Measurements from ENCODE around the gene PRSS22. TPM values are rescaled to one million over a fixed set of nuclear protein-coding genes. Genes with fewer than 3 reads are reported as not detected.
A peak's percentile ranks its signal among the peaks of the same experiment; 100 is the strongest.

Gene PRSS22
- total RNA-seq, 3 donors from 2014 or later = 13.6 to 18.7 TPM; not detected in 1

DNA sequence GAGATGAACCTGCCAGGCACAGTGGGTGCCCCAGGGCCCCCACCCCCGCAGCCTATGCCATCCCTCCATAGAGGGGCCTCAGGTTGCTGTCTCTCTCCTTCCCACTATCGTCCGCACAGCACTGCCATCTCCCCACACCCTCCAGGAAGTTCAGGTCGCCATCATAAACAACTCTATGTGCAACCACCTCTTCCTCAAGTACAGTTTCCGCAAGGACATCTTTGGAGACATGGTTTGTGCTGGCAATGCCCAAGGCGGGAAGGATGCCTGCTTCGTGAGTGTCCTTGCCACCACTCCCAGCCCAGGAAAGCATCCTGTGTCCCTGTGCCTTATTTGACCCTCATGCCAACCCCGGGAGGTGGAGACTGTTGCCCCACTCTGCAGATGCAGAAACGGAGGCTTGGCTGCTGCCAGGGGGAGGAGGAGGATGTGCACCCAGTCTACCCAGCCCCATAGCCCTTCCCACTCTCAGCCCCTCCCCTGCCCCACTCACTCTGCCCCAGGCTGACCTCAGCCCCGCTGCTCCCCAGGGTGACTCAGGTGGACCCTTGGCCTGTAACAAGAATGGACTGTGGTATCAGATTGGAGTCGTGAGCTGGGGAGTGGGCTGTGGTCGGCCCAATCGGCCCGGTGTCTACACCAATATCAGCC, 37.0 kb downstream of the PRSS22 start:
- no peak overlapping the region for H3K4me3 ChIP-seq
- no peak overlapping the region for H3K27ac ChIP-seq
- H3K36me3 ChIP-seq = no peaks in the 10 kb centered on the region
- peak in 1 of 2 donors; percentile 46 for DNase-seq (ENCODE audit: low spot score in 2 of 2)
- intact Hi-C loops (cut with DNase I; ENCODE audit: low total_unique reads) = no loop called here
- H3K27me3 ChIP-seq = no peaks in the 10 kb centered on the region
- H3K4me1 ChIP-seq = no peaks in the 10 kb centered on the region
- TF ChIP-seq POLR2AphosphoS5 (IDR thresholded peaks at IDR 0.05) (no peak), POLR2A (IDR thresholded peaks at IDR 0.05) (no peak)
- TF ChIP-seq, protein P1, sequence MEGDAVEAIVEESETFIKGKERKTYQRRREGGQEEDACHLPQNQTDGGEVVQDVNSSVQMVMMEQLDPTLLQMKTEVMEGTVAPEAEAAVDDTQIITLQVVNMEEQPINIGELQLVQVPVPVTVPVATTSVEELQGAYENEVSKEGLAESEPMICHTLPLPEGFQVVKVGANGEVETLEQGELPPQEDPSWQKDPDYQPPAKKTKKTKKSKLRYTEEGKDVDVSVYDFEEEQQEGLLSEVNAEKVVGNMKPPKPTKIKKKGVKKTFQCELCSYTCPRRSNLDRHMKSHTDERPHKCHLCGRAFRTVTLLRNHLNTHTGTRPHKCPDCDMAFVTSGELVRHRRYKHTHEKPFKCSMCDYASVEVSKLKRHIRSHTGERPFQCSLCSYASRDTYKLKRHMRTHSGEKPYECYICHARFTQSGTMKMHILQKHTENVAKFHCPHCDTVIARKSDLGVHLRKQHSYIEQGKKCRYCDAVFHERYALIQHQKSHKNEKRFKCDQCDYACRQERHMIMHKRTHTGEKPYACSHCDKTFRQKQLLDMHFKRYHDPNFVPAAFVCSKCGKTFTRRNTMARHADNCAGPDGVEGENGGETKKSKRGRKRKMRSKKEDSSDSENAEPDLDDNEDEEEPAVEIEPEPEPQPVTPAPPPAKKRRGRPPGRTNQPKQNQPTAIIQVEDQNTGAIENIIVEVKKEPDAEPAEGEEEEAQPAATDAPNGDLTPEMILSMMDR (IDR thresholded peaks at IDR 0.05) = no peak
- no peaks in the 10 kb centered on the region for H3K9me3 ChIP-seq

GRCh38 chr16:2819939-2820835, 37.8 kb downstream of the PRSS22 start:
- H3K27me3 ChIP-seq = no peaks in the 10 kb centered on the region
- no peaks in the 10 kb centered on the region for H3K9me3 ChIP-seq
- intact Hi-C loops (cut with DNase I; ENCODE audit: low total_unique reads) = no loop called here
- H3K4me1 ChIP-seq = no peaks in the 10 kb centered on the region
- H3K4me3 ChIP-seq = no peak overlapping the region
- peak in 1 of 2 donors; percentile 43 for DNase-seq (ENCODE audit: low spot score in 2 of 2)
- no peaks in the 10 kb centered on the region for H3K36me3 ChIP-seq
- TF ChIP-seq POLR2A (IDR thresholded peaks at IDR 0.05) = no peak
- TF ChIP-seq POLR2AphosphoS5 (IDR thresholded peaks at IDR 0.05) = no peak
- TF ChIP-seq, protein P1 (IDR thresholded peaks at IDR 0.05) = no peak
- H3K27ac ChIP-seq = no peak overlapping the region

DNA sequence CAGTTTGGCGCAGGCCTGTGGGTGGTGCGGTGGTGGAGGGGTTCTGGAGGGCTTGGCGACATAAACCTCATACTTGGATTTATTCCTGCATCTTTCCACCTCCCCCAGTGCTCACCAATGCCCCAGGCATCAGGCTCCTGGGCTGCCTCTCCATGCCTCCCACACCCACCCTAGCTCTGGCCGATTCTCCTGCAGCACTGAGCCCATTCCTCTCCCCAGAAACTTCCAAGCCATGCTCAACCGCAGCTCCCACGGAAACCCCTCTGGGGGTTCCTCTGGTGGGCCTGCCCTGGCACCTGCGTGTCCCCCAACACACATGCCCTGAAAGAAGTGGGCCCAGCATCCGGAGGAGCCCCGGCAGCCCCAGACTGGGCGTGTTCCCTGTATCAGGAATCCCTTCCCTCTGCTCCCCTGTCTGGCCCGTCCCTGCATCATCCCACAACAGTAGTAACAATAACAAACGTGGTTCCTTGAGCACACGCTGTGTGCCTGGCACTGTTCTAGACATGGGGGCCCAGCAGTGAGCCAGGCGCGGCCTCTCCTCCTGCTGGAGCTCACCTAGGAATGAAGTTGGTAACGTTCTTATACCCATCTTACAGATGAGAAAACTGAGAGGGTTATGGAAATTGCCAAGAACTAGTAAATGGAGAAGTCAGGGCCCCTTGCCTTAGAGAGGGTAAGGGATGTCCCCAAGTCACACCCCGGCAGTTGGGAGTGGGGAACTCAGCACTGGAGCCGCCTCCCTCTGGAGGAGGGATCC, 38.6 kb downstream of the PRSS22 start:
- intact Hi-C loops (cut with DNase I; ENCODE audit: low total_unique reads) = no loop called here
- DNase-seq (ENCODE audit: low spot score in 2 of 2) = peak in 1 of 2 donors; percentile 45
- TF ChIP-seq, protein P1 (IDR thresholded peaks at IDR 0.05) = no peak
- TF ChIP-seq POLR2AphosphoS5 (IDR thresholded peaks at IDR 0.05) = no peak
- no peak for TF ChIP-seq POLR2A (IDR thresholded peaks at IDR 0.05)

DNA sequence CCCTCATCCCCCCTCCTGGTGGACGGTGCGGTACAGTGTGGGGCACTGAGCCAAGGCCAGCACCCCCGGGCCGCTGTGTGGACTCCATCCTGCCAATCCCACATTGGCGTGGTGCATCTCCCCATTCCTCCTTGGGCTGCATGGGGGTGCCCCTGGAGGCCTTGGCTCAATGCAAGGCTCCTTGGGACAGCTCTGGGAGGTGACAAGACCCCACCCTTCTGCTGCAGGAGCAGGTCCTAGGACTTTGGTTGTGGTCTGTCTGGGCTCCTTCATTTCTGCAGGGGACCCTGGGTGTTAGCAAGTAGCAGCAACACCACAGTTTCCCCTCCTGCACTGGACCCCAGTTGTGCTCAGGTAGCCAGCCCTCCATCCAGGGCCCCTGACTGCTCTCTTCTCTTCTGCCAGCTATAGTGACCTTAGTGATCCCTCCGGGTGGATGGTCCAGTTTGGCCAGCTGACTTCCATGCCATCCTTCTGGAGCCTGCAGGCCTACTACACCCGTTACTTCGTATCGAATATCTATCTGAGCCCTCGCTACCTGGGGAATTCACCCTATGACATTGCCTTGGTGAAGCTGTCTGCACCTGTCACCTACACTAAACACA, 39.6 kb downstream of the PRSS22 start:
- DNase-seq (ENCODE audit: low spot score in 2 of 2) = peak in 1 of 2 donors; percentile 43
- H3K4me3 ChIP-seq = no peak overlapping the region
- intact Hi-C loops (cut with DNase I; ENCODE audit: low total_unique reads) = no loop called here

More for the DNA sequence above, 38.6 kb downstream of the PRSS22 start:
- H3K27me3 ChIP-seq = no peaks in the 10 kb centered on the region
- no peak overlapping the region for H3K27ac ChIP-seq
- no peaks in the 10 kb centered on the region for H3K4me1 ChIP-seq
- no peaks in the 10 kb centered on the region for H3K9me3 ChIP-seq
- no peak overlapping the region for H3K4me3 ChIP-seq
- no peaks in the 10 kb centered on the region for H3K36me3 ChIP-seq

More for the DNA sequence above, 39.6 kb downstream of the PRSS22 start:
- Histone ChIP-seq H3K36me3 (no peaks in the 10 kb centered on the region), H3K9me3 (no peaks in the 10 kb centered on the region), H3K27me3 (no peaks in the 10 kb centered on the region), H3K4me1 (no peaks in the 10 kb centered on the region), H3K27ac (no peak overlapping the region)
- TF ChIP-seq, protein P1 (IDR thresholded peaks at IDR 0.05) = no peak
- TF ChIP-seq POLR2A (IDR thresholded peaks at IDR 0.05) = no peak
- TF ChIP-seq POLR2AphosphoS5 (IDR thresholded peaks at IDR 0.05) = no peak

All from breast epithelium (tissue), 4 donors.